ENCODE measurements around the gene HAUS5.

Gene HAUS5

DNA sequence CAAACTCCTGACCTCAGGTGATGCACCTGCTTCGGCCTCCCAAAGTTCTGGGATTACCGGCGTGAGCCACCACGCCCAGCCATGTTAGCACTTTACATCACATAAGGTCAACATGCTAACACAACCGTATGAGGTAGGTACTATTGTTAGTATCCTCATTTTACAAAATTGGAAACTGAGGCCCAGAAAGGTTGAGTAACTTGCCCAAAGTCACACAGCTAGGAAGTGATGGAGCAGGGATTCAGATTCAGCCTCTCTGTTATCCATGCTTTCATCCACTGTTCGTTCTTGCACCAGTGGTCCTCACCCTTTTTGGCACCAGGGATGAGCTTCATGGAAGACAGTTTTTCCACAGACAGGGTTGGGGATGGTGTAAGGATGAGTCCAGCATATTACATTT is 44.2 kb downstream of the HAUS5 start:
- ATAC-seq, result no peak
- no peak for TF ChIP-seq TSHZ2 (CRISPR knock-in tag; IDR thresholded peaks at IDR 0.05)
- no peak for TF ChIP-seq GLIS3 (CRISPR knock-in tag; IDR thresholded peaks at IDR 0.05)
- no peak for TF ChIP-seq ZFP3 (CRISPR knock-in tag; IDR thresholded peaks at IDR 0.05)
- TF ChIP-seq TCF4 (CRISPR knock-in tag; IDR thresholded peaks at IDR 0.05; ENCODE audit: borderline replicate concordance), result no peak
- TF ChIP-seq BACH2 (CRISPR knock-in tag; IDR thresholded peaks at IDR 0.05; ENCODE audit: borderline replicate concordance), result no peak
- no peak for TF ChIP-seq OSR1 (CRISPR knock-in tag; IDR thresholded peaks at IDR 0.05)
- TF ChIP-seq ARNTL (CRISPR knock-in tag; IDR thresholded peaks at IDR 0.05; ENCODE audit: borderline replicate concordance, low read depth), result no peak
- TF ChIP-seq, protein P1, sequence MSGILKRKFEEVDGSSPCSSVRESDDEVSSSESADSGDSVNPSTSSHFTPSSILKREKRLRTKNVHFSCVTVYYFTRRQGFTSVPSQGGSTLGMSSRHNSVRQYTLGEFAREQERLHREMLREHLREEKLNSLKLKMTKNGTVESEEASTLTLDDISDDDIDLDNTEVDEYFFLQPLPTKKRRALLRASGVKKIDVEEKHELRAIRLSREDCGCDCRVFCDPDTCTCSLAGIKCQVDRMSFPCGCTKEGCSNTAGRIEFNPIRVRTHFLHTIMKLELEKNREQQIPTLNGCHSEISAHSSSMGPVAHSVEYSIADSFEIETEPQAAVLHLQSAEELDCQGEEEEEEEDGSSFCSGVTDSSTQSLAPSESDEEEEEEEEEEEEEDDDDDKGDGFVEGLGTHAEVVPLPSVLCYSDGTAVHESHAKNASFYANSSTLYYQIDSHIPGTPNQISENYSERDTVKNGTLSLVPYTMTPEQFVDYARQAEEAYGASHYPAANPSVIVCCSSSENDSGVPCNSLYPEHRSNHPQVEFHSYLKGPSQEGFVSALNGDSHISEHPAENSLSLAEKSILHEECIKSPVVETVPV (CRISPR knock-in tag; IDR thresholded peaks at IDR 0.05), result no peak
- no peak for TF ChIP-seq ZNF565 (CRISPR knock-in tag; conservative IDR thresholded peaks at IDR 0.05; ENCODE audit: low read depth)
- TF ChIP-seq ZNF70 (CRISPR knock-in tag; IDR thresholded peaks at IDR 0.05), result no peak
- TF ChIP-seq CSDC2 (CRISPR knock-in tag; IDR thresholded peaks at IDR 0.05), result no peak
- TF ChIP-seq ISL1 (CRISPR knock-in tag; IDR thresholded peaks at IDR 0.05), result no peak
- no peak for TF ChIP-seq SNAI2 (CRISPR knock-in tag; IDR thresholded peaks at IDR 0.05)
- TF ChIP-seq ZNF8 (CRISPR knock-in tag; IDR thresholded peaks at IDR 0.05), result no peak
- no peak for TF ChIP-seq PPARA (CRISPR knock-in tag; IDR thresholded peaks at IDR 0.05; ENCODE audit: borderline replicate concordance)
- TF ChIP-seq, protein P2, sequence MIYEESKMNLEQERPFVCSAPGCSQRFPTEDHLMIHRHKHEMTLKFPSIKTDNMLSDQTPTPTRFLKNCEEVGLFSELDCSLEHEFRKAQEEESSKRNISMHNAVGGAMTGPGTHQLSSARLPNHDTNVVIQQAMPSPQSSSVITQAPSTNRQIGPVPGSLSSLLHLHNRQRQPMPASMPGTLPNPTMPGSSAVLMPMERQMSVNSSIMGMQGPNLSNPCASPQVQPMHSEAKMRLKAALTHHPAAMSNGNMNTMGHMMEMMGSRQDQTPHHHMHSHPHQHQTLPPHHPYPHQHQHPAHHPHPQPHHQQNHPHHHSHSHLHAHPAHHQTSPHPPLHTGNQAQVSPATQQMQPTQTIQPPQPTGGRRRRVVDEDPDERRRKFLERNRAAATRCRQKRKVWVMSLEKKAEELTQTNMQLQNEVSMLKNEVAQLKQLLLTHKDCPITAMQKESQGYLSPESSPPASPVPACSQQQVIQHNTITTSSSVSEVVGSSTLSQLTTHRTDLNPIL (CRISPR knock-in tag; IDR thresholded peaks at IDR 0.05; ENCODE audit: low read depth), result no peak
- no peak for TF ChIP-seq TOX (CRISPR knock-in tag; IDR thresholded peaks at IDR 0.05; ENCODE audit: borderline replicate concordance)
- no peak for TF ChIP-seq POU6F1 (CRISPR knock-in tag; IDR thresholded peaks at IDR 0.05; ENCODE audit: borderline replicate concordance, low read depth)
- no peak for TF ChIP-seq ZC3H10 (CRISPR knock-in tag; IDR thresholded peaks at IDR 0.05)
- no peak for TF ChIP-seq RARB (CRISPR knock-in tag; IDR thresholded peaks at IDR 0.05)

- ATAC-seq, result peak; percentile 56; the same call in 1 of the 3 replicates
- TF ChIP-seq, protein P3, sequence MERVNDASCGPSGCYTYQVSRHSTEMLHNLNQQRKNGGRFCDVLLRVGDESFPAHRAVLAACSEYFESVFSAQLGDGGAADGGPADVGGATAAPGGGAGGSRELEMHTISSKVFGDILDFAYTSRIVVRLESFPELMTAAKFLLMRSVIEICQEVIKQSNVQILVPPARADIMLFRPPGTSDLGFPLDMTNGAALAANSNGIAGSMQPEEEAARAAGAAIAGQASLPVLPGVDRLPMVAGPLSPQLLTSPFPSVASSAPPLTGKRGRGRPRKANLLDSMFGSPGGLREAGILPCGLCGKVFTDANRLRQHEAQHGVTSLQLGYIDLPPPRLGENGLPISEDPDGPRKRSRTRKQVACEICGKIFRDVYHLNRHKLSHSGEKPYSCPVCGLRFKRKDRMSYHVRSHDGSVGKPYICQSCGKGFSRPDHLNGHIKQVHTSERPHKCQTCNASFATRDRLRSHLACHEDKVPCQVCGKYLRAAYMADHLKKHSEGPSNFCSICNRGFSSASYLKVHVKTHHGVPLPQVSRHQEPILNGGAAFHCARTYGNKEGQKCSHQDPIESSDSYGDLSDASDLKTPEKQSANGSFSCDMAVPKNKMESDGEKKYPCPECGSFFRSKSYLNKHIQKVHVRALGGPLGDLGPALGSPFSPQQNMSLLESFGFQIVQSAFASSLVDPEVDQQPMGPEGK (CRISPR knock-in tag; IDR thresholded peaks at IDR 0.05; ENCODE audit: borderline replicate concordance), result no peak
- TF ChIP-seq ESRRG (CRISPR knock-in tag; IDR thresholded peaks at IDR 0.05), result no peak
- no peak for TF ChIP-seq POU6F1 (CRISPR knock-in tag; IDR thresholded peaks at IDR 0.05; ENCODE audit: borderline replicate concordance, low read depth)
- TF ChIP-seq ZFP3 (CRISPR knock-in tag; IDR thresholded peaks at IDR 0.05), result no peak
- no peak for TF ChIP-seq CSDC2 (CRISPR knock-in tag; IDR thresholded peaks at IDR 0.05)
- TF ChIP-seq BACH2 (CRISPR knock-in tag; IDR thresholded peaks at IDR 0.05; ENCODE audit: borderline replicate concordance), result no peak
- TF ChIP-seq ZC3H10 (CRISPR knock-in tag; IDR thresholded peaks at IDR 0.05), result no peak
- no peak for TF ChIP-seq ARNTL (CRISPR knock-in tag; IDR thresholded peaks at IDR 0.05; ENCODE audit: borderline replicate concordance, low read depth)
Measured at GRCh38 chr19:35657904-35658700, 45.6 kb downstream of the HAUS5 start.

Measured in SK-N-SH treated with all-trans-retinoic acid at 6 μM for 48 hours (cell line).